ENCODE measurements around the gene PPM1M. TPM values are rescaled to one million over a fixed set of nuclear protein-coding genes. Genes with fewer than 3 reads are reported as not detected.

PPM1M gene
- polyA plus RNA-seq, 1 of the 3 experiments (the other 2 are of a cell fraction) = 19.2 TPM

DNA sequence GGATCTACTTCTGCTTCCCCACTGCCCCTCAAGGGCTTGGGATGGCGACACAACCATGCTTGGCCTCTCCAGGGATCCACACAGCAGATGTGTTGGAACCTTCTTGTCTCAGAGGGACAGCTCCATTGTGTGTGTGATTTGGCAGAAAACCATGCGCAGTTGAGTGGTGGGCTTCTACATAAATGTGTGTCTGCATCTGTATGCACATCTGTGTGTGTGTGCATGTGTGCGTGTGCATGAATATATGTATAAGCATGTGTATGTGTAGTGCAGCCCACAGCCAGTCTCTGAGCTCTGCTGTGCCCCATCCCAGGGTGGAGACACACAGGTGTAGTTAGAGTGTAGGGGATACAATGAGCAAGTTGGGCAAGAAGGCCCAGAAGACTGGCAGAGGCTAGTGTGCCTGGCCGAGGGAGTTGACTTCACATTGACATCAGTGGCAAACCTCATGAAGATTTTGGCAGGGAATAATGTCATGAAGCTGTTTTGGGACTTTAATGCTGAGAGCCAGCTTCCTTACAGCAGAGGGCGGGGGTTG lies 50.2 kb downstream of the PPM1M start:
- H3K9me3 ChIP-seq = no peaks in the 10 kb centered on the region
- no peak overlapping the region for H3K9ac ChIP-seq
- no peak overlapping the region for H3K4me2 ChIP-seq
- H3K27ac ChIP-seq (ENCODE audit: low read depth in 2 of 2, low read length in 1 of 2) = no peak overlapping the region; a peak in 1 of 4 replicates
- ChIA-PET POLR2A (interaction anchor here (1.1 kb wide), 1 partner anchor 22 kb away, joined by 3 read pairs; no protein-coding TSS in a partner anchor), CTCF (interaction anchor here (0.5 to 16.0 kb wide), 3 partner anchors 8 to 819 kb away, joined by 3 to 504 read pairs (median 5); partner anchors contain the start of gene GLYCTK)
- H3K9me2 ChIP-seq = no peaks in the 10 kb centered on the region
- peaks cover 0 to 16% of the 10 kb centered on the region in 2 experiments for H3K36me3 ChIP-seq (replicated peaks in 1 of 2; ENCODE audit: control insufficient read depth in 1 of 2, insufficient read depth in 2 of 2, low read length in 1 of 2)
- peaks cover 13 to 63% of the 10 kb centered on the region in 2 experiments; a peak in 2 of 4 replicates for H3K4me1 ChIP-seq (ENCODE audit: control insufficient read depth in 1 of 2, insufficient read depth in 2 of 2, low read depth in 1 of 2, low read length in 1 of 2)
- H3K79me2 ChIP-seq (ENCODE audit: insufficient read depth) = no peaks in the 10 kb centered on the region
- H3K4me3 ChIP-seq (ENCODE audit: low read depth in 2 of 2, low read length in 1 of 2) = no peak overlapping the region
- H4K20me1 ChIP-seq (ENCODE audit: insufficient read depth) = no peaks in the 10 kb centered on the region
- no peak for DNase-seq
- TF ChIP-seq ELF1 (IDR thresholded peaks at IDR 0.05) (no peak), SMC3 (IDR thresholded peaks at IDR 0.05; ENCODE audit: low read depth, low read length) (no peak), GABPA (IDR thresholded peaks at IDR 0.05; ENCODE audit: low read depth) (no peak), RXRA (IDR thresholded peaks at IDR 0.05; ENCODE audit: borderline replicate concordance, low read depth) (no peak), POLR2AphosphoS5 (IDR thresholded peaks at IDR 0.05; ENCODE audit: low read depth, low read length) (no peak), MXI1 (IDR thresholded peaks at IDR 0.05; ENCODE audit: low read depth, low read length) (no peak), MEF2A (IDR thresholded peaks at IDR 0.05; ENCODE audit: borderline replicate concordance, low read depth) (no peak), TEAD4 (IDR thresholded peaks at IDR 0.05; ENCODE audit: borderline replicate concordance, insufficient read depth) (no peak), RFX5 (IDR thresholded peaks at IDR 0.05; ENCODE audit: low read length) (no peak), CHD2 (IDR thresholded peaks at IDR 0.05; ENCODE audit: low read length, partially characterized antibody) (no peak)
- TF ChIP-seq, protein P1, sequence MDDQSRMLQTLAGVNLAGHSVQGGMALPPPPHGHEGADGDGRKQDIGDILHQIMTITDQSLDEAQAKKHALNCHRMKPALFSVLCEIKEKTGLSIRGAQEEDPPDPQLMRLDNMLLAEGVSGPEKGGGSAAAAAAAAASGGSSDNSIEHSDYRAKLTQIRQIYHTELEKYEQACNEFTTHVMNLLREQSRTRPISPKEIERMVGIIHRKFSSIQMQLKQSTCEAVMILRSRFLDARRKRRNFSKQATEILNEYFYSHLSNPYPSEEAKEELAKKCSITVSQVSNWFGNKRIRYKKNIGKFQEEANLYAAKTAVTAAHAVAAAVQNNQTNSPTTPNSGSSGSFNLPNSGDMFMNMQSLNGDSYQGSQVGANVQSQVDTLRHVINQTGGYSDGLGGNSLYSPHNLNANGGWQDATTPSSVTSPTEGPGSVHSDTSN (IDR thresholded peaks at IDR 0.05) = no peak
- TF ChIP-seq, protein P2, sequence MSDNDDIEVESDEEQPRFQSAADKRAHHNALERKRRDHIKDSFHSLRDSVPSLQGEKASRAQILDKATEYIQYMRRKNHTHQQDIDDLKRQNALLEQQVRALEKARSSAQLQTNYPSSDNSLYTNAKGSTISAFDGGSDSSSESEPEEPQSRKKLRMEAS (IDR thresholded peaks at IDR 0.05; ENCODE audit: low read depth) = no peak
- TF ChIP-seq, protein P3, sequence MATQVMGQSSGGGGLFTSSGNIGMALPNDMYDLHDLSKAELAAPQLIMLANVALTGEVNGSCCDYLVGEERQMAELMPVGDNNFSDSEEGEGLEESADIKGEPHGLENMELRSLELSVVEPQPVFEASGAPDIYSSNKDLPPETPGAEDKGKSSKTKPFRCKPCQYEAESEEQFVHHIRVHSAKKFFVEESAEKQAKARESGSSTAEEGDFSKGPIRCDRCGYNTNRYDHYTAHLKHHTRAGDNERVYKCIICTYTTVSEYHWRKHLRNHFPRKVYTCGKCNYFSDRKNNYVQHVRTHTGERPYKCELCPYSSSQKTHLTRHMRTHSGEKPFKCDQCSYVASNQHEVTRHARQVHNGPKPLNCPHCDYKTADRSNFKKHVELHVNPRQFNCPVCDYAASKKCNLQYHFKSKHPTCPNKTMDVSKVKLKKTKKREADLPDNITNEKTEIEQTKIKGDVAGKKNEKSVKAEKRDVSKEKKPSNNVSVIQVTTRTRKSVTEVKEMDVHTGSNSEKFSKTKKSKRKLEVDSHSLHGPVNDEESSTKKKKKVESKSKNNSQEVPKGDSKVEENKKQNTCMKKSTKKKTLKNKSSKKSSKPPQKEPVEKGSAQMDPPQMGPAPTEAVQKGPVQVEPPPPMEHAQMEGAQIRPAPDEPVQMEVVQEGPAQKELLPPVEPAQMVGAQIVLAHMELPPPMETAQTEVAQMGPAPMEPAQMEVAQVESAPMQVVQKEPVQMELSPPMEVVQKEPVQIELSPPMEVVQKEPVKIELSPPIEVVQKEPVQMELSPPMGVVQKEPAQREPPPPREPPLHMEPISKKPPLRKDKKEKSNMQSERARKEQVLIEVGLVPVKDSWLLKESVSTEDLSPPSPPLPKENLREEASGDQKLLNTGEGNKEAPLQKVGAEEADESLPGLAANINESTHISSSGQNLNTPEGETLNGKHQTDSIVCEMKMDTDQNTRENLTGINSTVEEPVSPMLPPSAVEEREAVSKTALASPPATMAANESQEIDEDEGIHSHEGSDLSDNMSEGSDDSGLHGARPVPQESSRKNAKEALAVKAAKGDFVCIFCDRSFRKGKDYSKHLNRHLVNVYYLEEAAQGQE (IDR thresholded peaks at IDR 0.05; ENCODE audit: low read depth, low read length) = no peak
- TF ChIP-seq, protein P4, sequence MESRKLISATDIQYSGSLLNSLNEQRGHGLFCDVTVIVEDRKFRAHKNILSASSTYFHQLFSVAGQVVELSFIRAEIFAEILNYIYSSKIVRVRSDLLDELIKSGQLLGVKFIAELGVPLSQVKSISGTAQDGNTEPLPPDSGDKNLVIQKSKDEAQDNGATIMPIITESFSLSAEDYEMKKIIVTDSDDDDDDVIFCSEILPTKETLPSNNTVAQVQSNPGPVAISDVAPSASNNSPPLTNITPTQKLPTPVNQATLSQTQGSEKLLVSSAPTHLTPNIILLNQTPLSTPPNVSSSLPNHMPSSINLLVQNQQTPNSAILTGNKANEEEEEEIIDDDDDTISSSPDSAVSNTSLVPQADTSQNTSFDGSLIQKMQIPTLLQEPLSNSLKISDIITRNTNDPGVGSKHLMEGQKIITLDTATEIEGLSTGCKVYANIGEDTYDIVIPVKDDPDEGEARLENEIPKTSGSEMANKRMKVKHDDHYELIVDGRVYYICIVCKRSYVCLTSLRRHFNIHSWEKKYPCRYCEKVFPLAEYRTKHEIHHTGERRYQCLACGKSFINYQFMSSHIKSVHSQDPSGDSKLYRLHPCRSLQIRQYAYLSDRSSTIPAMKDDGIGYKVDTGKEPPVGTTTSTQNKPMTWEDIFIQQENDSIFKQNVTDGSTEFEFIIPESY (IDR thresholded peaks at IDR 0.05; ENCODE audit: borderline replicate concordance, low read depth) = no peak
- 88% methylated on average over 4 of the region's 5 CpGs for WGBS (ENCODE audit: low lambda C conversion rate)
- H3K27me3 ChIP-seq (ENCODE audit: insufficient read depth) = no peaks in the 10 kb centered on the region
- no peak overlapping the region for H2AFZ ChIP-seq (ENCODE audit: low read depth)
- peaks cover 9% of the 10 kb centered on the region for H3F3A ChIP-seq (replicated peaks; ENCODE audit: insufficient read depth)

Data from SK-N-SH (cell line).